ENCODE data around the gene DNTT.

Gene DNTT

DNA sequence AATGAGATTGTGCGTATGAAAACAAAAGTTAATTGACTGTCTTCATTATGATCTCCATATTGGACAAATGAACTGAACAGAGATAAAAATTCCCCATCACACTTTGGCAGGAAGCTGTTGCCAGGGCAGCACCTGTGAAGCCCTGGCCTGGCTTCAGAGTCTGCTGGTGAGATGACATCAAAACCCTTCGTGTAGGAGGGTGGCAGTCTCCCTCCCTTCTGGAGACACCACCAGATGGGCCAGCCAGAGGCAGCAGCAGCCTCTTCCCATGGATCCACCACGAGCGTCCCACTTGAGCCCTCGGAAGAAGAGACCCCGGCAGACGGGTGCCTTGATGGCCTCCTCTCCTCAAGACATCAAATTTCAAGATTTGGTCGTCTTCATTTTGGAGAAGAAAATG, at the start of gene DNTT:
Gene DNTT (plus strand): TSS at position 205 of the 400 bp plus-strand sequence. CDS start 64 bp downstream, at position 269.
- FAIRE-seq = no peak

DNA sequence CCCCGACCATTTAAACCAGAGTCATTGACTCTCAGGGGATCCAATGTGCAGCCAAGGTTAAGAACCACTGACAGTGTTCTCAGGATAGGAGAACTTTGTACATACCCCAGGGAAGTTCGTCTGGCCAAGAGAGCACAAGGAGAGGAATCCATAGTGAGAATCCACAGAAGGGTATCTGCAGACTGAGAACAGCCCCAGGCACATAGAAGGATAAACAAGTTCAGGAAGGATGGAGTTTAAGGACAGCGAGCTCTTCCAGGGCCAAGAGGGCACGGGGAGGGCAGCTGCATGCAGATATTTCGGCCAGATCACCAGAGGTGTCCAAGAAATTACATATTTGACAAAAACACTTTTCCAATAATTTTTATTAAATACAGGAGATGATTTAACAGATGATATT, 49.3 kb upstream of the DNTT start:
- FAIRE-seq = no peak

DNA sequence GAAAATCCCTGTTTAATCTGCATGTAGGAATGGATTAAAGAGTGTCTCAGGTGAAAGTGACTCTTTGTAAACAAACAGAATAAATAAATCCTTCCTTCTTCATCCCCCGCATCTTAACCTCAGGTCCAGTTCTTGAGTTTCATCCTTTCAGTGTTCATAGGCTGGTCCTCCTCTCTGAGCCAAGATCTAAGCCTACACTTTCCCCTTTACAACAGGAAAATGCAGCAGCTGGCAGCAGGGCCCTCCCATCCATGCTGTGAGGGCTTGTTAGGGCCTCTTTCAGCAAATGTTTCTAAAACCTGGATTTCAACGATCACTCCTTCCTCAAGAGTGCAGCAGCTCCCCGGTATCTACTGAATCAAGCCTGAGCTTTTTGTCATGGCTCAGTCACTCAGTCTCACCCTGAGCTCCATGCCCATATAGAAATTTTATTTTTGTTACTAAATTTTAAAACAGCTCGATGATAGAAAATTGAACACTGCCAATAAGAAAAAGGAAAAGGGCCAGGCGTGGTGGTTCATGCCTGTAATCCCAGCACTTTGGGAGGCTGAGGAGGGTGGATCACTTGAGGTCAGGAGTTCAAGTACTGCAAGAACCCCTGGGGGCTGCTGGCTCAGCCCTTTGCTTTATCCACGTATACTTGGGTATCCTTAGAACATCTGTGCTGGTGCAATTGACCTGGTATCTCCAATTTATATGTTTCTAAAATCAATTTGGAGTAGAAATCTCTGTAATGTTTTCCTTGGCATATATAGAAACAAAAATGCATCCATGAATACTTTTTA, 48.5 kb upstream of the DNTT start:
- FAIRE-seq = no peak

DNA sequence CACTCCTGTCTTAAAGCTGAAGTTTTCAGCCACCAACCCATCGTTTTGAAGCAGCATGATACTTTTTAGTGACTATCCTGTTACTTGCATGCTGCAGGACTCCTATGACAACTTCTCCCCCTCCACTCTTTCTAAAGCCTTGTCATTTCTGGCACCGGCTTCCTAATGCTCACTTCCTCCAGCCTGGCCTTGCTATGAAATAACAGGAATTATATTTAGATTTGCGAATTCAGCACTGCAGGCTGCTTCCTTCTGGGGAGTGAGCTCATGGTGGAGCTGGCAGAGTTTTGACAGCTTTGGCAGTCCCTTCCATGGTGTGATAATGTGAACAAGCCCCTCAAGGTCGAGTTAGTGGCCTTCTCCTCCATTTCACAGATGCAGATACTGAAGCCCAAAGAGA, 46.3 kb upstream of the DNTT start:
- FAIRE-seq = no peak

DNA sequence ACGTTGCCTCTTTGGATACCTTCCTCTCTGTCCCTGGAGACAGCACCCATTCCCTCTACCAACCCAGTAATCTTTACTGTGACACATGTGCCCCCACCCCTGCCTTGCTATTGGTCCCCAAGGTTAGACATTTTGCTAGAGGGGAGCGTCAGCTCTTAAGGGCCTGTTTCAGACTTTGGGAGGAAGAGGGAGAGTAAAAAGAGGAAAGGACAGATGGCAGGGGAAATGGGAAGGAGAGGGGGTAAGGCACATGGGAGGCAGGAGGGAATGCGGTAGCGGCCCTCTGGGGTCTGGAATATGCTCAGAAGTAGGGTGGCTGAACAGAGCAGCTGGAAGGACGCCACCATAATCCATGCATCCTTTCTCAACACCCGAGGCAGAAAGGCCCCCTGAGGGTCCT, 45.1 kb upstream of the DNTT start:
- no peak for FAIRE-seq

DNA sequence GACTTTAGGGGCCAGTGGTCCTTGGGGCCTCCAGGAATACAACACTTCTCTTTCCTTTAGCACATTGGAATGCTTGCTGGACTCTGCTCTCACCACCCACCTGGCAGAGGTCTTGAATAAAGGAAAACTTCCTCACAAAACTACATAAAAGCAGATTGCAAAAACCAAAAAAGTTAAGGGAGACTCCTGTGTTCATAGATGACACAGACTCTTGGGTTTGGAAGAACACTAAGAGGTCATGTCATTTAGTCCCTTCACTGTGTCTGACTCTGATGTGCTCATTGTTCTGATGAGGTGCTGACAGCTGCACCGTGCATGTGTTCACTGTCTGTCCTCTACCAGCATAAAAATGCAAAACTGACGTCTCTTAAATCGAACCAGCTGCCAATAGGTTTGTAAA, 44.2 kb upstream of the DNTT start:
- no peak for FAIRE-seq

DNA sequence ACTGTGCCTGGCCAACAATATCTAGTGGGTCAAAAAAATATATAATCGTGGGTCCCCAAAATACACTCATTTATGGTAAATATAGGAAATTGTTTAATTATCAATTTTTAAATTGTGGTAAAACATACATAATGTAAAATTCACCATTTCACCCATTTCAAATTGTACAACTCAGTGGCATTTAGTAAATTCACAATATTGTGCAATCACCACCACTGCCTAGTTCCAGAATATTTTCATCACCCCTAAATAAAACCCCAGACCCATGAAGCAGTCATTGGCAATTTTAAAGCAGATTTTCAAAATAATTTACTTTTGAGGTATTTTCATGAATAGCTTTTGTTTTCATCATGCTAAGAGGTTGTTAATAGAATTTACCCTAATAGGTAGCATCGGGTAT, 43.1 kb upstream of the DNTT start:
- FAIRE-seq = no peak

DNA sequence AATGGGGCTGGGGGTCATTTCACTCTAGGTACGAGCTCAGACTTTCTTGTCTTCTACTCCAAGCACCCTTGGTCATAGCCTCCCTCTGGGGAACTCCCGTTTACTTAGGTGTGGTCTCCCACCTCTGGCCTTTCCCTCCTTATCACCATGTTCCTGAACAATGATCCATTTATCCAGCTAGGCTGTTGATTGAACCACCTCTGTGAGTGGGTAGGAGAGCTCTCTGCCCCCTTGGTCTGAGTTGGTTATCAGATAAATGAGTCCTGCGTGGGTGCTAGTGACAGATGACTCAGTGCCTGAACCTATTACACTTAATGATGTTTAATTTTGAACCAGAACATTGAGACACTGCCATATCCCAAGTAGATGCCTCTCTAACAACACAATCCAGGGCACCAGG, 42.3 kb upstream of the DNTT start:
- FAIRE-seq = no peak

DNA sequence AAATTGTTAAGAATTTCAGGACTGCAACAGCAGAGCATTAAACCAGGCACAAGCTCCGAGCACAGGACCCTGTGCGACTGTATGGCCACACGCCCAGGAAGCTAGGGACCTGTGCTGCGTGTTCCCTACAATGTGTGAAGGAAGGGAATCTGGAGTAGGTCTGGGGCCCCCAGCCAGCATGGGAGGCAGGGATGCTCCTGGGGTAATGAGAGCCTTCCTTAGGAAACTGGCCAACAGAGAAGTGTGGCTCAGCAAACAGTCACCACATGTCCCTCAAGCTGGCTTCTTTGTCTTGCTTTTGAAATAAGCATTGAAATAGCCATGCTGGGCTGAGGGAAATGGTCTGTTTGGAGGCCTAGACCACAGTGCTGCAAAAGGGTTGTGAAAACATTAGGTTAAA, 41.1 kb upstream of the DNTT start:
- no peak for FAIRE-seq

DNA sequence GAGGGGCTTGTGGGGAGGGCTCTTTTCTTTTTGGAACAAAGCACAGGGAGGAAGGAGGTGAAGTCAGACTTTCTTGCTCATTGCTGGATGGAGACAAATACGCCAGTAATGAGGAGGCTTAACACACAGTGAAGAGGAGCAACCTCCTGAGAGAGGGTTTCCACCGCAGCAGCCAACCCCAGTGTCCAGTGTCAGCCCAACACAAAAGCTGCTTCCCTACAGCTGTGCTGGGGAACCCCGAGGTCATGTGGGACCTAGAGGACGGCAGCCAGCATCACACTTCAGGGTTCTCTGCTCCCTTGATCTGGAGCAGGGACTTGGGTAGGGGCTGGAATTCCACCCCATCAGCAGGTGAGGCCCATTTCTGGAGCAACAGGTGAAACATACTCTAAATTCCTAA, 40.6 kb upstream of the DNTT start:
- FAIRE-seq = no peak

DNA sequence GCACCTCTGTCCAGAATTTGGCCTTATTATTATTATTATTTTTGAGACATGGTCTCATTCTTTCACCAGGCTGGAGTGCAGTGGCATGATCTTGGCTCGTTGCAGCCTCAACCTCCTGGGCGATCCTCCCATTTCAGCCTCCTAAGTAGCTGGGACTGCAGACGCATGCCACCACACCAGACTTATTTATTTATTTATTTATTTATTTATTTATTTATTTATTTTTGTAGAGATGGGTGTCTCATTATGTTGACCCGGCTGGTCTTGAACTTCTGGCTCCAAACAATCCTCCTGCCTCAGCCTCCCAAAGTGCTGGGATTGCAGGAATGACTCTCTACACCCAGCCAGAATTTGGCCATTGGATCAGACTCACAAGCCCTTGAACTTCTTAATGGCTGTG, 39.3 kb upstream of the DNTT start:
- FAIRE-seq = no peak

DNA sequence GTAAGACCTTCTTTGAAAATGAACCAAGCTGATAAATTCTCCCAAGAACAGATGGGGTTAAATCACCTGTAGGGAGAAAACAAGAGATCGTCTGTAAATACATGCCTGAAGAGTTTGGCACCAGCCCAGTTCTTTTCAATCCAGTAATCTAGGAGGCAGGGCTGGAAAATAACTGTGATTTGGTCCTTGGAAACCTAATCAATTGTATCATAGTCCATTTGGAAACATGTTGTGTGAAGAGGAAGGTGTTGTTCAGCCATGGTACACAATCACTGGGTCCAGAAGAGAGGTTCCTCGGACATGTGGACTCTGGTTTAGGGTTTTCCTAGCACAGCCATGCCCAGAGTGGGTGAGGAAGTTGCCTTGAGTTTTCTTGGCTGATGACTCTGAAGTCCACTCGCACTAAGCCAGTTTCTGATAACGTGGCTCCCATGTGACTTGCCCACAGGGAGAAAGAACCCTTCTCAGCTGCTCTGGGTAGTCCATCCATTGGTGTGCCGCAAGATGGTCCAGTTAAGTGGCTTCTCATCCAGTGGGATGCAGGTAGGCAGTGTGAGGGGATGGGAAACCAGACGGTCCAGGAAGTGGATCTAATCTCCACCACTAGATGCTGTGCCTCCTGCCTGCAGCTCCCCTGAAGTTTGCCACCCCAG, 38.0 kb upstream of the DNTT start:
- FAIRE-seq = no peak

DNA sequence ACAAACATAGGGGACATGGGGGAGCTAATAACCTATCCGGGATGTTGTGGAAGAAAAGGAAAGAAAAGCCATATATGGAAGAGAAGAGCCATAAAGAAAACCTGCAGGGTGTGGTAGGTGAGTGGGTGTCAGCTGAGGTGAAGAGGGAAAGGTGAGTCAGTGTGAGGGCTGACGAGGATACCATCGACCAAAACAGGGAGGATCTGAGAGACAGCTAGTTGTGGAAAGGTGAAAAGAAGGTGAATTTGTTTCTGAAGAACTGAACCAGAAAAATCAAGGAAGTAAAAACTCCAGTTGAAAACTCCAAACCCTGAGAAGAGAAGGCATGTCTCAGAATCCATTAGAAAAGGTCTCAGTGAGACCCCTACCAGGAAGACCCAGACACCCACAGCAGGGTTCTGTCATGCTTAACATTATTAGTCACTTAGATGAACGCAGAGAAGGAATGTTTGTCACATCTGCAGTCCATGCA, 37.0 kb upstream of the DNTT start:
- FAIRE-seq = no peak

DNA sequence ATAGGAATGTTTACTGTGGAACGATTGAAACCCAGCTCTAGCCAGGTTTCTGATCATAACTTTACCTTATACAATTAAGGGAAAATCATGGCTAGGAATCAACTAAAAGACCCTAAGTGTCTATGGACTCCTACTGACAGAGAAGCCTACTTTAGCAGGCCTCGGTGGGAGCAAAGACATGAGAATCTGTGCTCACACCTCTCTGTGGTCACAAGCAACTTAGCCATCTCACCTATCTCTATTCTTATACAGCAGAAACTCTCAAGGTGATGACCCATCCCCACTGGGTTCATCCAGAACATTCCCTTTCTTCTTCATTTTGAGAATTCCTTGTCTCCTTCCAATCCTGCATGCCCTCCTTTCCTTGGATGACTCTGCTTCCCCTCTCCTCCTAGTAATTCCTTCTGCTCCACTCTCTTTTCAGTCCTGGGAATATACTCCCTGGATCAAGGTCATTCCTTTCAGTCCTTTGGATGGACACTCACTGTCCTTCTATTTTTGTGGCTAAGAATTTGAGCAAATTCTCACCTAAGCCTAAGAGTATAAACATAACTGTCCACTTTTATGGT, 35.8 kb upstream of the DNTT start:
- FAIRE-seq = no peak

DNA sequence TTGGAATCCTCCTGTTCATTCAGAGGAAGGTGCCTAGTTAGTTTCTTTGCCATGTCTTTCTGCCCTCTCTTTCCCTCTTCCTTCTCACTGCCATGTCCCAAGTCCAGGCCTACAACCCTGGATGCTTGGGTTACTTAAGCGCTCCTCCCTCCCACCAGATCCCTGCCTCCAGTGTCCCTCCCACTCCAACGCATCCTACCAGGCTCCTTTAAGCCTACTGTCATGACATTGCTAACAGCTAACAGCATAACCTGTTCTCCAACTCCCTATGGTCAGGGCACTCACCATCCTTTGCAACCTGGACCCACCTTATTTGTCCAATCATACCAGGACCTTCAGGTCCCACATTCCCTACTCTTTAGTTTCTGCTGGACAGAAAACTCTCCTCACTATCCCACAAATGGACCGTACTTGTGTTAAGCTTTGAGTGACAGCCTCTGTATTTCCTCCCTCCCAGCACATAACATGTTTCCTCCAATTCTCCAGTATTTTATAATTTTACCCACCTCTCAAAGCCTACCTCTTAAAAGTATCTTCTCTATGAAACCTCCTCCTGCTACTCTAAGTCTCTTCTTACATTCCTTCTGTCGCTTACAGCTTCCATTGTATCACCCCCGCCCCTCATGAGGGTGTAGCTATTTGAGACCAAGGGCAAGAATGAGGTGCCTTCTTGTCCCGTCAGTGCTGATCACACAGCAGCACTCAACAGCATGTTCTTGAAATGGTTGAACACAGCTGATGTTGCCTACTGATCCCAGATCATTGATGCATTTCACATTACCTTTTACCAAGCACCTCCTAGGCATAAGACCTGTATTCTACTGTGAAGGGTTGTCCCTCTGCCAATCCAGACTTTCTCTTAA, 34.6 kb upstream of the DNTT start:
- FAIRE-seq = no peak

DNA sequence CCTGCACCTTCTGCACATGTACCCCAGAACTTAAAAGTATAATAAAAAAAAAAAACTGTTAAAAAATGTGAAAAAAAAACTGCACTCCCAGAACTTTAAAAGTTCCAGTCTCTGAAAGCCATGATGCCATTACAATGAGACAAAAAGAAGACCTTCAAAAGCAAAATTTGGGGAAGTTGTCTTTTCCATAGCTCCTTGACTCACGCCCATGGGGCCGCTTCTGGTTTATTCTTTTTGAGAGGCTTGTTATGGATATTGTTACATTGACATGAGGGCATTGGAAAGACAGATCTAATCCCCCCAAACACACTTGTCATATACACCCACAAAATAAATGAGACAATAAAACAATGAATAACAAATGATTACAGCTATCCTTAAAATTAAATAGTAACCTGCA, 33.7 kb upstream of the DNTT start:
- FAIRE-seq = no peak

DNA sequence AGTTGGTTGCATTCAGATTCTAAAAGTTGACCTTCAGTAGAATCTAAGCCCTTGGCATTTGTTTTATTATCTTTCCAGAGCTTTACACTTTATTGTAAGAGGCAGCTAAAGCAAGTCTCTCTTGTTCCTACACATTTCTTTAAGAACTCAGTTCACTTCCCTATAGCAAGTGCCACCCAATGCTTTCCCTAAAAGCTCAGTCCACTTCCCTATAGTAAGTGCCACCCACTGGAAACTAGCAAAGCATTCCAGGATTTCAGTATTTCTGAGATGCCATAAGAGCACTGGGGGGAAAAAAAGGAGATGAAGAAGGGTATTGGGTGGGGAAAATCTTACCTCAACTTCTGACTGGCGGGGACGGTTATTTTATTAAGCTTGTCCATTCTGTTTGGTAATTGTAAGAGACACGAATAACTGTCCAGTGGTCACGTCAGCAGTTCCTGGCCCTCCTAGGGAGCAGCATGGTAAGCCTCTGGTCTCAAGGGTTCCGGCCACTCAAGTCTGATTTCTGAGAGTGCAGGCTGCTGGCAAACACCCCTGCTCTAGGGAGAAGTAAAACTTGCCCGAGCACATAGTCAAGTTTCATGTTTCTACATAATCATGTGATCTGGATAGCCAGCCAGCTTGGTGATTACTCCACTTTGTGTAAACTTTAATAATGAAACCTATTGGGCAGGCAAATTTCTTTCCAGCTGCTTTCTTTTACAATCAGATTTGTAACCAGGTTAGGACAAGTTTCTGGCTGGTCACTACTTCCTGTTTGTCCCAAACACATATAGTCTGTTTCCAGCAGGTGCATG, 33.0 kb upstream of the DNTT start, which contains the start of gene BLNK:
Gene BLNK (minus strand): TSS at position 554 of the 800 bp plus-strand sequence. CDS start 171 bp downstream, at position 383.
- no peak for FAIRE-seq

DNA sequence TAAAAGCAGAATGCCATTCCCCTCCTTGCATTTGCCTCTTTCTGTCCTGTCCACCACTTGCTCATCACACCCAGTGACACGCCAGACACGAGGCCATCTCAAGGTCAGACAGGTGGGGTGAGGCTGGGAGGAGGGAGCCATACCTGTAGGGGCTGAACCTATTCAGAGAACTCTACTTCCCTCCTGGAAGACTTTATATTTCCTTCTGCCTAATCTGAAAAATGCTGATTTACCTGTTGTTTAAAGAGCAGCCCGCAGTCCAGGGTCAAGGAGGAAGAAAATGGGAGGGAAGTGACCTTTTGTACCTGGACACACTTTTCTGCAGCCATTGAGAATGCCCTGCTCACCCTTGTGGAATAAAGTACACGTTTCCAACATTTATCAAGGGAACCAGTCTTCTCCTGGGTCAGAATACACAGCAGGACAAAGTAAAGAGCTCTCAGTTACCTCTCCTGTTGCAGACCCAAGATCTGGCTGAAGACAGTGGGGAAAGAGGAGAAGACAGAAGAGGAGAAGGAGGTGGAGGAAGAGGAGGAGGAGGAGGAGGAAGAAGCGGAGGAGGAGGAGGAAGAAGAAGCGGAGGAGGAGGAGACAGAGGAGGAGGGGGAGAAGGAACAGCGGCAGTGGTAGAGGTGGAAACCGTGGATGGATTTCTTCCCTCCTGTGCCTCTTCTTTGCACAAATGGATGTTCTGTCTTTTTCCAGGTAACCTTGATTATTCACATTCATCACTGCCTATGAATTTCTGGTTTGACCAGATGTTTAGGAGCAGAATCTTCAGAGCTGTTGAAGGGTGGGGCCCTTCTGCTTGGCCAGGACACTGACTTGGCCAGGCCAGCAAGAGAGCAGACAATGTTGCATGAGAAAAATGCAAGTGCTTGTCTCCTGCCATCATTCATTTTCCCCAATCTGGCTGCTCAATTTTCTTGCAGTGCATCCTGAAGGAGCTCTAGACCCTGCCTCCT, 31.6 kb upstream of the DNTT start:
- no peak for FAIRE-seq

DNA sequence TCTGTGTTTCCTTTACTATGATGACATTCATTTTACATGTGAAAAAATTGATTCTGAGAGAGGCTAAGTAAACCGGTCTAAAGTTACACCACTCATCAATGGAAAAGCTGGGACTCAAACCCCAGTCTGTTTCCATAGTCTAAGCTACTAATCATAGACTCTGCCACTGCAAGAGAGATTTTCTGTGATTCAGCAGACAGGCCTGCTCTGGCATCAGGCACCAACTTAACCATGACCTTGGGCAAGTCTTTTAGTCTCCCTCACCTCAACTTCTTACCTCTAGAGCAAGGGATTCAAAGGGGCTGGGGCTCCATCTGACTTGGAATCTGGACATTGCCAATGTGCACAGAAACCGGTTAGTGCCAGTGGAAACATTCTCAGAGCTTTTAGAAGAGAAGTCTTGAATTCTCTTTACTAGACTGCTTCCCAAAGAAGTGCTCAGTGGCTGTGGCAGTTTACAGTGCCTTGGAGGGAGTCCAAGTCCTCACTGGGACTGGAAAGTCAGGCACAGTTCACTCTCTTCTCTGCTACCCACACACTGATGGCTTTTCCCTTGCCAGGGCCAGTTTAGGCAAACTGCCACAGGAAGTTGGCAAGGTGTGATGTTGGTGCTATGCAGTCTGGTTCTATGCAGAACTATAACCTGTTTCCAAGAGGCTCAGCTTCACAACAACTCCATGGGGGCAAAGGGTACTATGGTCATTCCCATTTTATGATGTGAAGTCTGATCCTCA, 28.4 kb upstream of the DNTT start:
- no peak for FAIRE-seq

DNA sequence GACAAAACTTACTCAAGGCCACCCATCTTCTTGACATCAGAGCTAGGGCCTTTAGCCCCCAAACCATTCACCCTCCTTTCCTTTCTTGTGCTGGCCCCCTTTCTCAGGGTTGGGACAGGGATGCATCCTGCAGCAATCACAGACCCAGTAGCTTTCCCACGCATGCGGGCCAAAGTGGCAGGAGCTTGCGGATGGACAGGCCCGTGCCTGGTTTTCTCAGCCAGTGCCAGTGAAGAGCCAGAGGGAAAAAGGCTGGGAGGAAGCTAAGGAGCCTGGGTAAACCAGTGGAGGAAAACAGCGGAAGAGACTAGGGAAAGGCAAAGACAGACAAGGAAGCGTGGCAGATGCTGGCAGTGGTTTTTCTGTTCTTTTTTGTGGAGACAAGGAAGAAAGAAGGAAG, 27.8 kb upstream of the DNTT start:
- FAIRE-seq = no peak
